ENCODE data around the gene ELOVL6.

Gene ELOVL6

DNA sequence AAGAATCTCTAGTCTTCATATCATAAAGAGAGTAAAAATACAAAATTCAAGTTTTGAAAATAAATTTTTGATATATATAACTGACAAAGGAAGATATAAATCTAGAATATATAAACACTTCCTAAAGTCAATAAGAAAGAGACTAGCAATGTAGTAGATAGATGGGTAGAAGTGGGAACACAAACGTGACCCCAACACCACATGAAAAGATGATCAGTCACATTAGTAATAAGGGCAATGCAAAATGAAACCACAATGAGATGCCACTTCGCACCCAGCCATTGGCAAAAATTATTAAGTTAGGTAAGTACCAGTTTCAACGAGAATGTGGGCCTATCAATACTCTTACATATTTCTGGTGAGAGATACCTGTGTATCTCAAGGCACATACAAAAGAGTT, 179.3 kb downstream of the ELOVL6 start:
- H3K4me1 ChIP-seq (ENCODE audit: control insufficient read depth, insufficient read depth, low read length), result no peaks in the 10 kb centered on the region
- no peak overlapping the region for H3K9ac ChIP-seq (ENCODE audit: low read depth, low read length)
- no peak overlapping the region for H3K4me2 ChIP-seq (ENCODE audit: low read length)
- H3K4me3 ChIP-seq (ENCODE audit: low read length), result no peak overlapping the region
- no peaks in the 10 kb centered on the region for H3K27me3 ChIP-seq (ENCODE audit: control insufficient read depth, insufficient read depth, low read length)
- H3K36me3 ChIP-seq (ENCODE audit: insufficient read depth, low read length), result no peaks in the 10 kb centered on the region
- no peaks in the 10 kb centered on the region for H3K9me3 ChIP-seq (replicated peaks; ENCODE audit: low read length)

GRCh38 chr4:110014233-110014632, 184.2 kb downstream of the ELOVL6 start:
- H3K4me1 ChIP-seq (ENCODE audit: control insufficient read depth, insufficient read depth, low read length), result no peaks in the 10 kb centered on the region
- H3K9ac ChIP-seq (ENCODE audit: low read depth, low read length), result no peak overlapping the region
- H3K36me3 ChIP-seq (ENCODE audit: insufficient read depth, low read length), result no peaks in the 10 kb centered on the region
- no peak overlapping the region for H3K4me3 ChIP-seq (ENCODE audit: low read length)
- H3K27me3 ChIP-seq (ENCODE audit: control insufficient read depth, insufficient read depth, low read length), result no peaks in the 10 kb centered on the region
- H3K4me2 ChIP-seq (ENCODE audit: low read length), result no peak overlapping the region
- H3K9me3 ChIP-seq (replicated peaks; ENCODE audit: low read length), result no peaks in the 10 kb centered on the region

- Histone ChIP-seq H3K9me3 (replicated peaks; ENCODE audit: low read length) (no peaks in the 10 kb centered on the region), H3K4me2 (ENCODE audit: low read length) (no peak overlapping the region), H3K27me3 (ENCODE audit: control insufficient read depth, insufficient read depth, low read length) (no peaks in the 10 kb centered on the region), H3K9ac (ENCODE audit: low read depth, low read length) (no peak overlapping the region), H3K4me3 (ENCODE audit: low read length) (no peak overlapping the region), H3K36me3 (ENCODE audit: insufficient read depth, low read length) (no peaks in the 10 kb centered on the region), H3K4me1 (ENCODE audit: control insufficient read depth, insufficient read depth, low read length) (no peaks in the 10 kb centered on the region)
These were observed 185.5 kb downstream of the ELOVL6 start for GRCh38 chr4:110012917-110013316.

DNA sequence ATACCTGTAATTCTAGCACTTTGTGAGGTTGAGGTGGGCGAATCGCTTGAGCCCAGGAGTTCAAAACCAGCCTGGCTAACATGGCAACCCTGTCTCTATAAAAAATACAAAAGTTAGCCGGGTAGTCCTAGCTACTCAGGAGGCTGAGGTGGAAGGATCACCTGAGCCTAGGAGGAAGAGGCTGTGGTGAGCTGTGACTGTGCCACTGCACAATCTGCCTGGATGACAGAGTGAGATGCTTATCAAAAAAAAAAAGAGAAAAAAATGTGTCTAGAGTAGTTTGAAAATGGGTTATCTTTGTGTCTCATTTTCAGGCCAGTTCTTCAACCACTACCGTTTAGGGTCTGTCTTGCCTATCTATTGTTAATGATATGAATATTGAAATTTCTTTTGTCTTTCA, 187.6 kb downstream of the ELOVL6 start:
- Histone ChIP-seq H3K9ac (ENCODE audit: low read depth, low read length) (no peak overlapping the region), H3K27me3 (ENCODE audit: control insufficient read depth, insufficient read depth, low read length) (no peaks in the 10 kb centered on the region), H3K4me3 (ENCODE audit: low read length) (no peak overlapping the region), H3K4me1 (ENCODE audit: control insufficient read depth, insufficient read depth, low read length) (no peaks in the 10 kb centered on the region), H3K4me2 (ENCODE audit: low read length) (no peak overlapping the region), H3K9me3 (replicated peaks; ENCODE audit: low read length) (no peaks in the 10 kb centered on the region), H3K36me3 (ENCODE audit: insufficient read depth, low read length) (no peaks in the 10 kb centered on the region)

DNA sequence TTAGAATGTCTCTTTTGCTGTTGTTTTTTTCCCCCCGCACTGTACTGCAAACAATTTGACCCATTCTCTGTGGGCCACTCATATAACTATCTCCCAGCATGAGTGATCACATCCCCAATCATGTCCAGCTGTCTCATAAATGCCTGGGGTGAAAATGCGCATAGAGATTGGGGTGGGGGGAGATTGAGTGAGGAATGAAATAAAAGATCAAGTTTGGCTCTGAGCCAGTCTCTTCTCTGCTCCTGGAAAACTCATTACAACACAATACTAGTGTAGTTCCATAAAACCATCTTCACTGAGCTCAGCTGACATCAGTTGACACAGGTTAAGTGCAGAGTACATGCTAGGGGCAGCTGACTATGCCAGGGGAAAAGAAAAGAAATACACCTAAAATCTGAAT, 188.9 kb downstream of the ELOVL6 start:
- Histone ChIP-seq H3K4me1 (ENCODE audit: control insufficient read depth, insufficient read depth, low read length) (no peaks in the 10 kb centered on the region), H3K36me3 (ENCODE audit: insufficient read depth, low read length) (no peaks in the 10 kb centered on the region), H3K4me2 (ENCODE audit: low read length) (no peak overlapping the region), H3K27me3 (ENCODE audit: control insufficient read depth, insufficient read depth, low read length) (no peaks in the 10 kb centered on the region), H3K9ac (ENCODE audit: low read depth, low read length) (no peak overlapping the region), H3K4me3 (ENCODE audit: low read length) (no peak overlapping the region), H3K9me3 (replicated peaks; ENCODE audit: low read length) (no peaks in the 10 kb centered on the region)

- no peaks in the 10 kb centered on the region for H3K36me3 ChIP-seq (ENCODE audit: insufficient read depth, low read length)
- H3K9me3 ChIP-seq (replicated peaks; ENCODE audit: low read length), result no peaks in the 10 kb centered on the region
- no peaks in the 10 kb centered on the region for H3K27me3 ChIP-seq (ENCODE audit: control insufficient read depth, insufficient read depth, low read length)
- no peak overlapping the region for H3K9ac ChIP-seq (ENCODE audit: low read depth, low read length)
- no peaks in the 10 kb centered on the region for H3K4me1 ChIP-seq (ENCODE audit: control insufficient read depth, insufficient read depth, low read length)
- no peak overlapping the region for H3K4me2 ChIP-seq (ENCODE audit: low read length)
- H3K4me3 ChIP-seq (ENCODE audit: low read length), result no peak overlapping the region
These were observed 189.9 kb downstream of the ELOVL6 start for GRCh38 chr4:110008540-110008939.

GRCh38 chr4:110007217-110007616, 191.2 kb downstream of the ELOVL6 start:
- H3K36me3 ChIP-seq (ENCODE audit: insufficient read depth, low read length), result no peaks in the 10 kb centered on the region
- no peaks in the 10 kb centered on the region for H3K27me3 ChIP-seq (ENCODE audit: control insufficient read depth, insufficient read depth, low read length)
- H3K4me2 ChIP-seq (ENCODE audit: low read length), result no peak overlapping the region
- H3K4me1 ChIP-seq (ENCODE audit: control insufficient read depth, insufficient read depth, low read length), result no peaks in the 10 kb centered on the region
- no peak overlapping the region for H3K4me3 ChIP-seq (ENCODE audit: low read length)
- H3K9ac ChIP-seq (ENCODE audit: low read depth, low read length), result no peak overlapping the region
- H3K9me3 ChIP-seq (replicated peaks; ENCODE audit: low read length), result no peaks in the 10 kb centered on the region

DNA sequence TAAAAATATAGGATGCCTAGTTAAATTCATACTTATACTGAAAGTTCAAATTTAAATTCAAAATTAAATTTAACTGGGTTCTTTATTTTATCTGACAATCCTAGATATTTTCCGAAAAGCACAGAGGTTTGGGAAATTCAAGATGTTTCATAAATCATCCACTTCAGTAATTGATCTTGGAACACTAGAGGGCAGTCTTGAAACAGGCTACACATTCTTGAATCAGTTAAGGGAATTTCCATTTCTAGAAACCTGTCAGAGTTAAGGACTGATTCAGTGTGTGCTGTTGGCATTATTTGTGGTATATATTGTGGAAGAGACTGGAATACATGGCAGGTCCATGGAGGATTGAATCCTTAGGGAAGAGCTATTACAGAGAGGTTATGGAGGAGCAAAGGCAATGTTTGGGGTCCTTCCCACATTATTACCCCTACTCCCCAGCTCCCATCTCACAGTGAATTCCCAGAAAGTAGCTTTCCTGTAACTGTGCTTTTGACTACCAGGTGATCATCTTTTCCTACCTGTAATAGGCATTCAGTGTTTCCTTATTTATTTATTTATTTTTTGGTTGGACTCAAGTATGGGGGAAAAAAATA, 192.9 kb downstream of the ELOVL6 start:
- Histone ChIP-seq H3K9ac (ENCODE audit: low read depth, low read length) (no peak overlapping the region), H3K4me2 (ENCODE audit: low read length) (no peak overlapping the region), H3K4me1 (ENCODE audit: control insufficient read depth, insufficient read depth, low read length) (no peaks in the 10 kb centered on the region), H3K36me3 (ENCODE audit: insufficient read depth, low read length) (no peaks in the 10 kb centered on the region), H3K4me3 (ENCODE audit: low read length) (no peak overlapping the region), H3K9me3 (replicated peaks; ENCODE audit: low read length) (no peaks in the 10 kb centered on the region), H3K27me3 (ENCODE audit: control insufficient read depth, insufficient read depth, low read length) (no peaks in the 10 kb centered on the region)

GRCh38 chr4:110004556-110004955, 193.9 kb downstream of the ELOVL6 start:
- Histone ChIP-seq H3K4me3 (ENCODE audit: low read length) (no peak overlapping the region), H3K27me3 (ENCODE audit: control insufficient read depth, insufficient read depth, low read length) (no peaks in the 10 kb centered on the region), H3K4me1 (ENCODE audit: control insufficient read depth, insufficient read depth, low read length) (no peaks in the 10 kb centered on the region), H3K9ac (ENCODE audit: low read depth, low read length) (no peak overlapping the region), H3K36me3 (ENCODE audit: insufficient read depth, low read length) (no peaks in the 10 kb centered on the region), H3K4me2 (ENCODE audit: low read length) (no peak overlapping the region), H3K9me3 (replicated peaks; ENCODE audit: low read length) (no peaks in the 10 kb centered on the region)

GRCh38 chr4:110003401-110004187, 194.8 kb downstream of the ELOVL6 start:
- H3K9ac ChIP-seq (ENCODE audit: low read depth, low read length), result no peak overlapping the region
- H3K4me1 ChIP-seq (ENCODE audit: control insufficient read depth, insufficient read depth, low read length), result no peaks in the 10 kb centered on the region
- H3K9me3 ChIP-seq (replicated peaks; ENCODE audit: low read length), result no peaks in the 10 kb centered on the region
- H3K4me2 ChIP-seq (ENCODE audit: low read length), result no peak overlapping the region
- H3K27me3 ChIP-seq (ENCODE audit: control insufficient read depth, insufficient read depth, low read length), result no peaks in the 10 kb centered on the region
- H3K4me3 ChIP-seq (ENCODE audit: low read length), result no peak overlapping the region
- no peaks in the 10 kb centered on the region for H3K36me3 ChIP-seq (ENCODE audit: insufficient read depth, low read length)

- Histone ChIP-seq H3K4me3 (ENCODE audit: low read length) (no peak overlapping the region), H3K4me1 (ENCODE audit: control insufficient read depth, insufficient read depth, low read length) (no peaks in the 10 kb centered on the region), H3K9me3 (replicated peaks; ENCODE audit: low read length) (no peaks in the 10 kb centered on the region), H3K9ac (ENCODE audit: low read depth, low read length) (no peak overlapping the region), H3K27me3 (ENCODE audit: control insufficient read depth, insufficient read depth, low read length) (no peaks in the 10 kb centered on the region), H3K36me3 (ENCODE audit: insufficient read depth, low read length) (no peaks in the 10 kb centered on the region), H3K4me2 (ENCODE audit: low read length) (no peak overlapping the region)
These were observed 196.1 kb downstream of the ELOVL6 start for GRCh38 chr4:110002326-110002725.

DNA sequence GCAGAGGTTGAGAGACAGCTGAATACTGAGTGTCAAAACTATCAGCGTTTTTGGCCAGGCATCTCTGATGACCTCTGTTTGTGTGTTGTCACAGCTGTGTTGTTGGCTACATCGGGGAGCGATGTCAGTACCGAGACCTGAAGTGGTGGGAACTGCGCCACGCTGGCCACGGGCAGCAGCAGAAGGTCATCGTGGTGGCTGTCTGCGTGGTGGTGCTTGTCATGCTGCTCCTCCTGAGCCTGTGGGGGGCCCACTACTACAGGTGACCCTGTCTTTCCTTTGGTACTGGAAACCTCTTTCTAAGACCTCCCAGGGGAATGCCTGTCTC, 198.9 kb downstream of the ELOVL6 start:
- H3K4me3 ChIP-seq (ENCODE audit: low read length), result no peak overlapping the region
- H3K4me1 ChIP-seq (ENCODE audit: control insufficient read depth, insufficient read depth, low read length), result no peaks in the 10 kb centered on the region
- H3K9ac ChIP-seq (ENCODE audit: low read depth, low read length), result no peak overlapping the region
- no peaks in the 10 kb centered on the region for H3K36me3 ChIP-seq (ENCODE audit: insufficient read depth, low read length)
- H3K27me3 ChIP-seq (ENCODE audit: control insufficient read depth, insufficient read depth, low read length), result peaks cover under 1% of the 10 kb centered on the region
- H3K9me3 ChIP-seq (replicated peaks; ENCODE audit: low read length), result no peaks in the 10 kb centered on the region
- H3K4me2 ChIP-seq (ENCODE audit: low read length), result no peak overlapping the region

All from skeletal muscle satellite cell (primary cell).